Left ventricle myocardium inferior (tissue), 1 donor: ENCODE data around the gene LUC7L3. TPM values are rescaled to one million over a fixed set of nuclear protein-coding genes. Genes with fewer than 3 reads are reported as not detected.
"Not testable (repeated sequence)": the region's sequence is repeated elsewhere in the genome, so short reads cannot be mapped to it uniquely, and the experiment has no call there.

Experiments
- DNase-seq: peaks from one replicate; pipeline ENCODE4 v3.0.0-alpha.2; 2020
- H3K27ac ChIP-seq: fragments of 200-600 bp; replicated peaks from 2 replicates; pipeline ENCODE4 v1.8.0; 2021
- H3K27me3 ChIP-seq: fragments of 200-600 bp; 2 replicates; pipeline ENCODE4 v1.8.0; 2021; ENCODE audit warnings: low read depth
- H3K36me3 ChIP-seq: fragments of 200-600 bp; 2 replicates; pipeline ENCODE4 v1.8.0; 2021
- H3K4me1 ChIP-seq: fragments of 200-600 bp; 2 replicates; pipeline ENCODE4 v1.8.0; 2021
- H3K4me3 ChIP-seq: fragments of 200-600 bp; 2 replicates; pipeline ENCODE4 v1.8.0; 2021; ENCODE audit warnings: mild to moderate bottlenecking, moderate library complexity
- H3K9me3 ChIP-seq: fragments of 200-600 bp; replicated peaks from 2 replicates; pipeline ENCODE4 v1.8.0; 2021
- intact Hi-C: fragments of 100-400 bp; cut with micrococcal nuclease; formaldehyde crosslinking; loops from one replicate; pipeline ENCODE4 v1.11.0; 2022
- total RNA-seq: library from RNA; stranded (reverse); fragmentation: NEBNext Ultra II Directional; extraction: Animal tissue kit (Norgen Biotek cat#: 25700); gene quantifications from one replicate; pipeline ENCODE4 v1.2.1, GENCODE V29; 2021
- TF ChIP-seq, protein P1 (sequence below): fragments of 200-600 bp; IDR thresholded peaks from 2 replicates; pipeline ENCODE4 v1.8.0; 2021; ENCODE audit warnings: antibody characterized with exemption, mild to moderate bottlenecking, borderline replicate concordance
- donor health status: DM: no; HTN: yes; CAD: no; lungs with severe emphysema.

LUC7L3 gene
- total RNA-seq, 1 donor from 2014 or later: 64.4 TPM

GRCh38 chr17:50675627-50676026, 43.8 kb upstream of the LUC7L3 start:
- H3K4me3 ChIP-seq: no peak overlapping the region
- intact Hi-C loops: no loop called here
- DNase-seq: no peak
- no peaks in the 10 kb centered on the region for H3K9me3 ChIP-seq
- no peaks in the 10 kb centered on the region for H3K27me3 ChIP-seq
- H3K4me1 ChIP-seq: no peaks in the 10 kb centered on the region
- TF ChIP-seq, protein P1, sequence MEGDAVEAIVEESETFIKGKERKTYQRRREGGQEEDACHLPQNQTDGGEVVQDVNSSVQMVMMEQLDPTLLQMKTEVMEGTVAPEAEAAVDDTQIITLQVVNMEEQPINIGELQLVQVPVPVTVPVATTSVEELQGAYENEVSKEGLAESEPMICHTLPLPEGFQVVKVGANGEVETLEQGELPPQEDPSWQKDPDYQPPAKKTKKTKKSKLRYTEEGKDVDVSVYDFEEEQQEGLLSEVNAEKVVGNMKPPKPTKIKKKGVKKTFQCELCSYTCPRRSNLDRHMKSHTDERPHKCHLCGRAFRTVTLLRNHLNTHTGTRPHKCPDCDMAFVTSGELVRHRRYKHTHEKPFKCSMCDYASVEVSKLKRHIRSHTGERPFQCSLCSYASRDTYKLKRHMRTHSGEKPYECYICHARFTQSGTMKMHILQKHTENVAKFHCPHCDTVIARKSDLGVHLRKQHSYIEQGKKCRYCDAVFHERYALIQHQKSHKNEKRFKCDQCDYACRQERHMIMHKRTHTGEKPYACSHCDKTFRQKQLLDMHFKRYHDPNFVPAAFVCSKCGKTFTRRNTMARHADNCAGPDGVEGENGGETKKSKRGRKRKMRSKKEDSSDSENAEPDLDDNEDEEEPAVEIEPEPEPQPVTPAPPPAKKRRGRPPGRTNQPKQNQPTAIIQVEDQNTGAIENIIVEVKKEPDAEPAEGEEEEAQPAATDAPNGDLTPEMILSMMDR: no peak
- H3K36me3 ChIP-seq: no peaks in the 10 kb centered on the region
- H3K27ac ChIP-seq: no peak overlapping the region

DNA sequence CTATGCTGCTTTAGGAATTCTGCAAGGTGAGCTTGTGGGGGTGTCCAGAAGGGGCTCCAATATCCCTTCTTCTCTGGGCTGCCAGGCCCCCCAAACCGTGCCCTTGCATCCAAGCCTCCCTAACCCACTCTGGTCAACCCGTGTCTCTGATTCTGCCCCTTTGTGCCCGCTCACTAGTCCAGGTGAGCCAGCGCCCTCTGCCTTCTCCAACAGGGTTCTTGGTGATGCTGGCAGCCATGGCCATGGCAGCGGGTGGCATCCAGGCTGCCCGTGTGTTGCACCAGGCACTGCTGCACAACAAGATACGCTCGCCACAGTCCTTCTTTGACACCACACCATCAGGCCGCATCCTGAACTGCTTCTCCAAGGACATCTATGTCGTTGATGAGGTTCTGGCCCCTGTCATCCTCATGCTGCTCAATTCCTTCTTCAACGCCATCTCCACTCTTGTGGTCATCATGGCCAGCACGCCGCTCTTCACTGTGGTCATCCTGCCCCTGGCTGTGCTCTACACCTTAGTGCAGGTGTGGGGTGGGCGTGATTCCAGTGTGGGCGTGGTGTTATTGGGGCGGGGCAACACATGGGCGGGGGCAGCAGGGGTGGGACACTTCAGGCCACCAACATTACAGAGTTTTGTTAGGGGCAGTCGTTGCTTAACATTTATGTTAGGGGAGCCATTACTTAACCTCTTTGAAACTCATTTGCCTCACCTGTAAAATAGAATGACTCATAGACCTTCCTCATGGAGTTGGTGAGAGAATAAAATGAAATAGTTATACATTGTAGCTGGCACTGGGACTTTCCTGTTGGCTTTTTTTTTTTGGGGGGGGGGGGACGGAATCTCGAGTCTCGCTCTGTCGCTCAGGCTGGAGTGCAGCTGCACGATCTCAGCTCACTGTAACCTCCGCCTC, 43.1 kb upstream of the LUC7L3 start:
- TF ChIP-seq, protein P1: no peak
- H3K4me3 ChIP-seq: no peak overlapping the region
- H3K27ac ChIP-seq: no peak overlapping the region
- peaks cover 2% of the 10 kb centered on the region for H3K4me1 ChIP-seq
- intact Hi-C loops: no loop called here
- no peak for DNase-seq
- H3K9me3 ChIP-seq: no peaks in the 10 kb centered on the region
- no peaks in the 10 kb centered on the region for H3K36me3 ChIP-seq
- no peaks in the 10 kb centered on the region for H3K27me3 ChIP-seq

GRCh38 chr17:50677851-50678375, 41.5 kb upstream of the LUC7L3 start:
- H3K4me3 ChIP-seq: no peak overlapping the region
- TF ChIP-seq, protein P1: no peak
- H3K36me3 ChIP-seq: no peaks in the 10 kb centered on the region
- DNase-seq: no peak
- no peak overlapping the region for H3K27ac ChIP-seq
- no peaks in the 10 kb centered on the region for H3K9me3 ChIP-seq
- peaks cover 4% of the 10 kb centered on the region for H3K4me1 ChIP-seq
- no peaks in the 10 kb centered on the region for H3K27me3 ChIP-seq
- intact Hi-C loops: no loop called here

DNA sequence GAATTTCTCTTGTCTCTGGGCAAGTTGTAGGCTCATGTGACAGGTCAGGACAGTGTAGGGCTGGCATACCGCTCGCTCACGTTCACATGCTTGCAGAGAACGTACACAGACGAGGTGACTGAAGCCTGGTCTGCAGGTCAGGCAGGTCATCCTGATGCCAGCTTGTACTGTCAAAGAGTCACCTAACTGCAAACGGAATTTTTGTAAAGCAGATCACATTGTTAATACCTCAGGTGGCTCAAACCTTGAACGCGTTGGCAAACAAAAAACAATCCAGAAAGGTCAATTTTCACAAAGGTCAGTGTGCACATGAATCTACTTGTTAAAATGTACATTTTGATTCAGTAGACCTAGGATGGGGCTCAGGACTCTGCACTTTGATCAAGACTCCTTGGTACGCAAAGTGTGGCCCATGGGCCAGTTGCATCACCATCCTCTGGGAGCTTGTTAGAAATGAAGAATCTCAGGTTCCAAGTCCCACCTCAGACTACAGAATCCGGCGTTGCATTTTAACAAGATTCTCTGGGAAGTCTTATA, 40.3 kb upstream of the LUC7L3 start:
- H3K4me3 ChIP-seq: no peak overlapping the region
- no peaks in the 10 kb centered on the region for H3K36me3 ChIP-seq
- H3K27me3 ChIP-seq: no peaks in the 10 kb centered on the region
- H3K27ac ChIP-seq: no peak overlapping the region
- H3K9me3 ChIP-seq: no peaks in the 10 kb centered on the region
- intact Hi-C loops: no loop called here
- TF ChIP-seq, protein P1: no peak
- DNase-seq: no peak
- peaks cover 4% of the 10 kb centered on the region for H3K4me1 ChIP-seq

- no peaks in the 10 kb centered on the region for H3K27me3 ChIP-seq
- H3K9me3 ChIP-seq: no peaks in the 10 kb centered on the region
- TF ChIP-seq, protein P1: no peak
- intact Hi-C loops: loop anchor here (5.0 kb wide), 1 partner anchor 48 kb away; the partner anchor contains the start of gene ABCC3
- peaks cover 4% of the 10 kb centered on the region for H3K4me1 ChIP-seq
- no peak overlapping the region for H3K27ac ChIP-seq
- no peak for DNase-seq
- no peak overlapping the region for H3K4me3 ChIP-seq
- no peaks in the 10 kb centered on the region for H3K36me3 ChIP-seq
Measured at GRCh38 chr17:50680126-50680525, 39.3 kb upstream of the LUC7L3 start.

DNA sequence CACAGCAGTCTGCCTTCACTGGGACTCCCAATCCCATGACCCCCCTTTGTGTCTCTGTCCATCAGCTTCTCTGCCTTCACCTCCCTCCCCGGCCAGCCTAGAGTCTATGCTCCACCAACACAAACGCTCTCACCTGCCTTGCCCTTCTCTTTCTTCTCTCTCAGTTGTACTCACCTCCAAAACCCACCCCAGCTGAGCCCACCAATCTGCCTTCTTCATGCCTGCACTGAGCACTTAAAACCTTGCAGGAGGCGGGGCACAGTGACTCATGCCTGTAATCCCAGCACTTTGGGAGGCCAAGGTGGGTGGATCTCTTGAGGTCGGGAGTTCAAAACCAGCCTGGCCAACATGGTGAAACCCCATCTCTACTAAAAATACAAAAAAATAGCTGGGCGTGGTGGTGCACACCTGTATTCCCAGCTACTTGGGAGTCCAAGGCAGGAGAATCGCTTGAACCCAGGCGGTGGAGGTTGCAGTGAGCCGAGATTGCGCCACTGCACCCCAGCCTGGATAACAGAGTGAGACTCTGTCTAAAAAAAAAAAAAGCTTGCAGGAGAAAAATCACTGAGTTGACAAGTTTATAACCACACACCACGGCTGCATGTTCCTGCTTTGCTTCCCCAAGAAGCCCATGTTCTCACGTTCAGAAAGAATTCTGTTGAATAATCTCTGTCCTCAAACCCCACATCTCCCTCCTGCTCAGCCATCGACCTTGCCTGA, 38.7 kb upstream of the LUC7L3 start:
- not testable (repeated sequence) for DNase-seq, H3K9me3 ChIP-seq, H3K4me1 ChIP-seq, H3K4me3 ChIP-seq, H3K27me3 ChIP-seq, H3K27ac ChIP-seq, H3K36me3 ChIP-seq
- intact Hi-C loops: loop anchor here (5.0 kb wide), 1 partner anchor 48 kb away; the partner anchor contains the start of gene ABCC3
